Fibroblast of the aortic adventitia (primary cell): ENCODE measurements around the gene INSRR. TPM values are rescaled to one million over a fixed set of nuclear protein-coding genes. Genes with fewer than 3 reads are reported as not detected.

ENCODE experiments used
- DNase-seq: peaks from one replicate; pipeline ENCODE4 v3.0.0-alpha.2; 2010; ENCODE audit warnings: low read depth
- H3K4me3 ChIP-seq: 2 replicates; pipeline ENCODE4 v1.5.1; 2011; ENCODE audit warnings: low read depth, mild to moderate bottlenecking, control low read depth, low read length, moderate library complexity
- CTCF ChIP-seq: IDR thresholded peaks from 2 replicates; pipeline ENCODE4 v1.5.1; 2011; ENCODE audit warnings: mild to moderate bottlenecking, low read length, control low read depth, inconsistent platforms; ENCODE audit not compliant: insufficient read depth
- total RNA-seq: library from RNA; depleted of rRNA; stranded (reverse); fragments of >200 nt; gene quantifications from 2 replicates; pipeline ENCODE4 v1.2.3, GENCODE V29; 2012; ENCODE audit warnings: low replicate concordance

INSRR gene
- 0.08 TPM in 1 of 2 replicates, not detected in the other for total RNA-seq

GRCh38 chr1:156858959-156859522 is at the start of gene INSRR:
Gene INSRR, minus strand, starts transcription at chr1:156859117. Its CDS starts 496 bp downstream, at chr1:156858621.
- H3K4me3 ChIP-seq: peak within 1 kb of the TSS; percentile 52
- no peak for TF ChIP-seq CTCF
- DNase-seq: no peak

DNA sequence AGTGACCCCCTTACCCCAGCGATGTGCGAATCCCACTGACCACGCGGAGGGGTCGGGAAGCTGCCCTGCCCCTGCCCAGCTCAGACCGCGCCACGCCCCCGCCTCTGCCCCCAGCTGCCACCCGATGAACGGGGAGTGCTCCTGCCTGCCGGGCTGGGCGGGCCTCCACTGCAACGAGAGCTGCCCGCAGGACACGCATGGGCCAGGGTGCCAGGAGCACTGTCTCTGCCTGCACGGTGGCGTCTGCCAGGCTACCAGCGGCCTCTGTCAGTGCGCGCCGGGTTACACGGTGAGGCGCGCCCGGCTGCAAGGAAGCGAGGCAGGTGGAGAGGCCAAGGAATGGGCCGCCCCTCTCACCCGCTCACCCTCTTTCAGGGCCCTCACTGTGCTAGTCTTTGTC is 49.6 kb upstream of the INSRR start:
- TF ChIP-seq CTCF: no peak

GRCh38 chr1:156906206-156906906 is 47.4 kb upstream of the INSRR start:
- DNase-seq: no peak
- no peak for TF ChIP-seq CTCF
- no peak overlapping the region for H3K4me3 ChIP-seq

More for the DNA sequence above, 49.6 kb upstream of the INSRR start:
- DNase-seq: no peak
- H3K4me3 ChIP-seq: no peak overlapping the region

DNA sequence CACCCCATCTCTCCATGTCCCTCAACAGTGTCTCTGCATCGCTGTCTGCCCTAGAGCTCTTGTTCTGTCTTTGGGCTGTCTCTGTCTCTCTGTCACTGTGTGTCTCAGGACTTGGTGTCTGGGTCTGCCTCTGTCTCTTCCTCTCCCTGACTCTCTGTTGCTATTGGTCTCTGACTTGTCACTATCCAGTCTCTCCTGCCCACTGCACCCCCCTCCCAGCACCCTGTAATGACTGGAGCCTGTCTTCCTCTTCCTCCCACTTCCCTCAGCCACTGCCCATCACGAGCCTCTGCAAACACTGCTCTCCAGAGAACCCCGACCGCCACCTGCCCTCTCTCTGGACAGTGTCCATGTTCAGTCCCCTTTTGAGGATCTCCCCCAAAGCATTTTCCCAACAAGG is 46.7 kb upstream of the INSRR start:
- no peak for TF ChIP-seq CTCF

GRCh38 chr1:156905176-156905575 is 46.3 kb upstream of the INSRR start:
- H3K4me3 ChIP-seq: no peak overlapping the region
- TF ChIP-seq CTCF: no peak
- no peak for DNase-seq

More for the DNA sequence above, 46.7 kb upstream of the INSRR start:
- no peak for DNase-seq
- H3K4me3 ChIP-seq: no peak overlapping the region

- no peak overlapping the region for H3K4me3 ChIP-seq
- DNase-seq: no peak
- no peak for TF ChIP-seq CTCF
Measured at GRCh38 chr1:156904187-156904959, 45.5 kb upstream of the INSRR start.
